Cardiac fibroblast (primary cell): Measurements from ENCODE around the gene MAGEA9B.
"Not testable (repeated sequence)": the region's sequence is repeated elsewhere in the genome, so short reads cannot be mapped to it uniquely, and the experiment has no call there.

Experiments used
- DNase-seq, 2 donors: peaks; one replicate each; pipeline versions ENCODE4 v3.0.0 to v3.0.0-alpha.2; 2010; ENCODE audit warnings: low read depth in 2 of 2
- H3K4me3 ChIP-seq, 2 donors: replicated peaks in 1 of 2; 1 replicate in 1 of 2; 2 replicates in 1 of 2; pipeline ENCODE4 v1.5.1; 2011; ENCODE audit warnings: low read depth in 2 of 2, low read length in 2 of 2, mild to moderate bottlenecking in 2 of 2, moderate library complexity in 1 of 2
- CTCF ChIP-seq: IDR thresholded peaks from one replicate; pipeline ENCODE4 v1.5.1; 2011; ENCODE audit warnings: low read depth, mild to moderate bottlenecking, low read length, inconsistent platforms

MAGEA9B gene

GRCh38 chrX:149563359-149563758 is 23.9 kb downstream of the MAGEA9B start:
- TF ChIP-seq CTCF = no peak
- no peak overlapping the region for H3K4me3 ChIP-seq
- no peak for DNase-seq

- DNase-seq, H3K4me3 ChIP-seq: not testable (repeated sequence)
These were observed 32.0 kb downstream of the MAGEA9B start for GRCh38 chrX:149555251-149555650.

GRCh38 chrX:149551939-149552248 is 35.4 kb downstream of the MAGEA9B start:
- not testable (repeated sequence) for DNase-seq, H3K4me3 ChIP-seq

- DNase-seq, H3K4me3 ChIP-seq: not testable (repeated sequence)
These were observed 35.9 kb downstream of the MAGEA9B start for GRCh38 chrX:149551245-149551938.

GRCh38 chrX:149550454-149550853 is 36.8 kb downstream of the MAGEA9B start:
- DNase-seq, H3K4me3 ChIP-seq: not testable (repeated sequence)

GRCh38 chrX:149549701-149550100 is 37.6 kb downstream of the MAGEA9B start, which contains the start of gene HSFX3:
HSFX3 (minus strand) TSS chrX:149549924; CDS start chrX:149549852, 72 bp downstream.
- H3K4me3 ChIP-seq, DNase-seq: not testable (repeated sequence)

GRCh38 chrX:149547782-149548181 is 39.5 kb downstream of the MAGEA9B start:
- not testable (repeated sequence) for DNase-seq, H3K4me3 ChIP-seq

GRCh38 chrX:149546962-149547361 is 40.3 kb downstream of the MAGEA9B start:
- DNase-seq, H3K4me3 ChIP-seq: not testable (repeated sequence)

- DNase-seq = peak; percentile 8 to 21
- H3K4me3 ChIP-seq = not testable (repeated sequence)
These were observed 41.4 kb downstream of the MAGEA9B start for GRCh38 chrX:149545545-149546543.

GRCh38 chrX:149541521-149542047 is 45.7 kb downstream of the MAGEA9B start:
- DNase-seq = peak in 1 of 2 donors; percentile 2
- TF ChIP-seq CTCF = no peak
- H3K4me3 ChIP-seq = peak overlapping the region; percentile 78 to 84
